ENCODE results near the gene IL36B. TPM values are rescaled to one million over a fixed set of nuclear protein-coding genes. Genes with fewer than 3 reads are reported as not detected.

The IL36B gene
- polyA plus RNA-seq, 1 donor (not counting 4 experiments of a cell fraction or from before 2014, with no cell fraction given), result 0.21 TPM

- no peak overlapping the region for H3K27ac ChIP-seq (ENCODE audit: control insufficient read depth, insufficient read depth, low read length)
- FAIRE-seq, result no peak
- no peaks in the 10 kb centered on the region for H3K9me1 ChIP-seq (ENCODE audit: control insufficient read depth, extremely low read depth, insufficient read depth, low read length)
- no peaks in the 10 kb centered on the region for H3K9me3 ChIP-seq (ENCODE audit: control insufficient read depth, low read depth, low read length)
- no peaks in the 10 kb centered on the region for H3K27me3 ChIP-seq (ENCODE audit: control insufficient read depth, extremely low read depth, insufficient read depth, low read length)
- H2AFZ ChIP-seq (ENCODE audit: control insufficient read depth, low read length), result no peak overlapping the region
- TF ChIP-seq CTCF (optimal IDR thresholded peaks at IDR 0.05 in 1 of 3, IDR thresholded peaks at IDR 0.05 in 1 of 3, conservative IDR thresholded peaks at IDR 0.05 in 1 of 3; ENCODE audit: extremely low read depth in 1 of 3, insufficient read depth in 2 of 3, low read length in 3 of 3) (no peak), EZH2 (IDR thresholded peaks at IDR 0.05; ENCODE audit: low read length) (no peak)
- dilution Hi-C loops (cut with MboI; ENCODE audit: extremely low pct_ligation_motif_present, low sequenced_read_pairs), result no loop called here
- no peaks in the 10 kb centered on the region for H3K36me3 ChIP-seq (ENCODE audit: control insufficient read depth in 2 of 2, extremely low read depth in 1 of 2, insufficient read depth in 2 of 2, low read length in 2 of 2)
- no peak for DNase-seq (ENCODE audit: low read depth, low spot score)
- H3K4me2 ChIP-seq (ENCODE audit: control insufficient read depth, extremely low read depth, insufficient read depth, low read depth, low read length), result no peak overlapping the region
- no peaks in the 10 kb centered on the region for H3K4me1 ChIP-seq (ENCODE audit: control insufficient read depth, extremely low read depth, insufficient read depth, low read length)
- no peaks in the 10 kb centered on the region for H3K79me2 ChIP-seq (ENCODE audit: control insufficient read depth, insufficient read depth, low read length)
- no peaks in the 10 kb centered on the region for H4K20me1 ChIP-seq (ENCODE audit: control insufficient read depth, extremely low read depth, insufficient read depth, low read length)
- no peak overlapping the region for H3K9ac ChIP-seq (ENCODE audit: control insufficient read depth, extremely low read depth, insufficient read depth, low read length)
- no peak overlapping the region for H3K4me3 ChIP-seq (ENCODE audit: control insufficient read depth in 2 of 3, extremely low read depth in 1 of 3, insufficient read depth in 2 of 3, low read depth in 1 of 3, low read length in 3 of 3)
These were observed 50.0 kb downstream of the IL36B start for GRCh38 chr2:113002677-113003076.

GRCh38 chr2:113000436-113000835, 52.2 kb downstream of the IL36B start:
- Histone ChIP-seq H3K4me3 (ENCODE audit: control insufficient read depth in 2 of 3, extremely low read depth in 1 of 3, insufficient read depth in 2 of 3, low read depth in 1 of 3, low read length in 3 of 3) (no peak overlapping the region), H4K20me1 (ENCODE audit: control insufficient read depth, extremely low read depth, insufficient read depth, low read length) (no peaks in the 10 kb centered on the region), H3K9ac (ENCODE audit: control insufficient read depth, extremely low read depth, insufficient read depth, low read length) (no peak overlapping the region), H2AFZ (ENCODE audit: control insufficient read depth, low read length) (no peak overlapping the region), H3K27ac (ENCODE audit: control insufficient read depth, insufficient read depth, low read length) (no peak overlapping the region), H3K27me3 (ENCODE audit: control insufficient read depth, extremely low read depth, insufficient read depth, low read length) (no peaks in the 10 kb centered on the region), H3K4me2 (ENCODE audit: control insufficient read depth, extremely low read depth, insufficient read depth, low read depth, low read length) (no peak overlapping the region), H3K9me1 (ENCODE audit: control insufficient read depth, extremely low read depth, insufficient read depth, low read length) (no peaks in the 10 kb centered on the region), H3K4me1 (ENCODE audit: control insufficient read depth, extremely low read depth, insufficient read depth, low read length) (no peaks in the 10 kb centered on the region), H3K9me3 (ENCODE audit: control insufficient read depth, low read depth, low read length) (no peaks in the 10 kb centered on the region), H3K79me2 (ENCODE audit: control insufficient read depth, insufficient read depth, low read length) (no peaks in the 10 kb centered on the region), H3K36me3 (ENCODE audit: control insufficient read depth in 2 of 2, extremely low read depth in 1 of 2, insufficient read depth in 2 of 2, low read length in 2 of 2) (no peaks in the 10 kb centered on the region)
- TF ChIP-seq CTCF (optimal IDR thresholded peaks at IDR 0.05 in 1 of 3, IDR thresholded peaks at IDR 0.05 in 1 of 3, conservative IDR thresholded peaks at IDR 0.05 in 1 of 3; ENCODE audit: extremely low read depth in 1 of 3, insufficient read depth in 2 of 3, low read length in 3 of 3) (no peak), EZH2 (IDR thresholded peaks at IDR 0.05; ENCODE audit: low read length) (no peak)
- FAIRE-seq (no peak), DNase-seq (ENCODE audit: low read depth, low spot score) (no peak)
- dilution Hi-C loops (cut with MboI; ENCODE audit: extremely low pct_ligation_motif_present, low sequenced_read_pairs), result no loop called here
